H1 (cell line): ENCODE data around the gene TGFBR2. TPM values are rescaled to one million over a fixed set of nuclear protein-coding genes. Genes with fewer than 3 reads are reported as not detected.

Source experiments
- HDAC2 ChIP-seq, 2 experiments: fragments of 300-600 bp in 1 of 2; sonication (generic) in 1 of 2; IDR thresholded peaks; 2 replicates each; pipeline ENCODE4 v1.6.1; 2011 to 2012; ENCODE audit warnings: low read depth in 2 of 2, low read length in 2 of 2, mild to moderate bottlenecking in 2 of 2, moderate library complexity in 2 of 2, borderline replicate concordance in 1 of 2, inconsistent platforms in 1 of 2
- polyA plus RNA-seq, 7 experiments: library from polyadenylated mRNA; depleted of rRNA in 3 of 7; stranded (reverse) in 5 of 7; unstranded in 2 of 7; fragments of >200 nt in 5 of 7; fragments of 200-250 nt in 2 of 7; gene quantifications; 1 replicate in 5 of 7; 2 replicates in 1 of 7; 4 replicates in 1 of 7; pipeline versions ENCODE4 v1.2.1 to v1.2.3, GENCODE V29; 2011 to 2013; ENCODE audit warnings: missing spikeins in 2 of 7, mixed read lengths in 2 of 7
- total RNA-seq: library from RNA; stranded (reverse); fragmentation: NEBNext Ultra II Directional; extraction: Animal tissue kit (Norgen Biotek cat#: 25700); gene quantifications from 2 replicates; pipeline ENCODE4 v1.2.1, GENCODE V29; 2021
- TF ChIP-seq, protein P1 (sequence below): fragments of 300-600 bp; sonication (generic); IDR thresholded peaks from 2 replicates; pipeline ENCODE4 v1.7.1; 2012; ENCODE audit warnings: low read length, moderate library complexity, mild to moderate bottlenecking, inconsistent platforms; ENCODE audit not compliant: insufficient replicate concordance
- TF ChIP-seq, protein P2 (sequence below): IDR thresholded peaks from 2 replicates; pipeline ENCODE4 v1.6.1; 2011; ENCODE audit warnings: low read depth, mild to moderate bottlenecking, low read length; ENCODE audit not compliant: insufficient read depth

TGFBR2 gene
- total and polyA plus RNA-seq, 2 of the 8 experiments (the other 6 are each of a cell fraction or from before 2014, with no cell fraction given) = 4.2 to 7.4 TPM

DNA sequence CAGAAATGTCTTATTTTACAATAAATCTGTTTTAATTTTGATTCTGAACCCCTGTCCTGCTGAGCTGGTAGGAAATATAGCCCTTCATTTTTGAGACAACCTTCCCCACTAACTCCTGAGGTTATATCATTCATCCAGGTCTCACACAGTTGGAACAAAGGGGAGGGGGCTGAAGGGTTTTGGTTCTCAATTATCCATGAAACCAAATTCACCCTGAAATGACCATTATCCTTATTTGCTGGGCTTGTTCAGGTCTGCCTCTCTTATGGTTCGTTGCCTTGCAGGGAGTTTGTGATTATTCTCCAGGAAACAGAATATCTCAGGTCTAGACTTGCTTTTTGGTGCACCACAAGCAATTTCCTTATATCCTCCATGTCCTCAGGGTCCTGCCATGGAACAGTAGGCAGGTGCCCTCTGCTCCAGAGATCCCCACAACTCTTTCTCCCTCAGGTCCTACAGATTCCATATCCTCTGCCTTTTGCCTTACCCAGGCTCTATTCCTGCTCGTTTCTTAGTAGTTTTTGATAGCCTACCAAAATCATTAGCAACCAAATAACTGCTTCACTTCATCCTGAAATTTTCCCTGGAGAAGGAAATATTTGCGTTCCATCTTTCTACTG is 94.4 kb downstream of the TGFBR2 start (continued):
- TF ChIP-seq, protein P1, sequence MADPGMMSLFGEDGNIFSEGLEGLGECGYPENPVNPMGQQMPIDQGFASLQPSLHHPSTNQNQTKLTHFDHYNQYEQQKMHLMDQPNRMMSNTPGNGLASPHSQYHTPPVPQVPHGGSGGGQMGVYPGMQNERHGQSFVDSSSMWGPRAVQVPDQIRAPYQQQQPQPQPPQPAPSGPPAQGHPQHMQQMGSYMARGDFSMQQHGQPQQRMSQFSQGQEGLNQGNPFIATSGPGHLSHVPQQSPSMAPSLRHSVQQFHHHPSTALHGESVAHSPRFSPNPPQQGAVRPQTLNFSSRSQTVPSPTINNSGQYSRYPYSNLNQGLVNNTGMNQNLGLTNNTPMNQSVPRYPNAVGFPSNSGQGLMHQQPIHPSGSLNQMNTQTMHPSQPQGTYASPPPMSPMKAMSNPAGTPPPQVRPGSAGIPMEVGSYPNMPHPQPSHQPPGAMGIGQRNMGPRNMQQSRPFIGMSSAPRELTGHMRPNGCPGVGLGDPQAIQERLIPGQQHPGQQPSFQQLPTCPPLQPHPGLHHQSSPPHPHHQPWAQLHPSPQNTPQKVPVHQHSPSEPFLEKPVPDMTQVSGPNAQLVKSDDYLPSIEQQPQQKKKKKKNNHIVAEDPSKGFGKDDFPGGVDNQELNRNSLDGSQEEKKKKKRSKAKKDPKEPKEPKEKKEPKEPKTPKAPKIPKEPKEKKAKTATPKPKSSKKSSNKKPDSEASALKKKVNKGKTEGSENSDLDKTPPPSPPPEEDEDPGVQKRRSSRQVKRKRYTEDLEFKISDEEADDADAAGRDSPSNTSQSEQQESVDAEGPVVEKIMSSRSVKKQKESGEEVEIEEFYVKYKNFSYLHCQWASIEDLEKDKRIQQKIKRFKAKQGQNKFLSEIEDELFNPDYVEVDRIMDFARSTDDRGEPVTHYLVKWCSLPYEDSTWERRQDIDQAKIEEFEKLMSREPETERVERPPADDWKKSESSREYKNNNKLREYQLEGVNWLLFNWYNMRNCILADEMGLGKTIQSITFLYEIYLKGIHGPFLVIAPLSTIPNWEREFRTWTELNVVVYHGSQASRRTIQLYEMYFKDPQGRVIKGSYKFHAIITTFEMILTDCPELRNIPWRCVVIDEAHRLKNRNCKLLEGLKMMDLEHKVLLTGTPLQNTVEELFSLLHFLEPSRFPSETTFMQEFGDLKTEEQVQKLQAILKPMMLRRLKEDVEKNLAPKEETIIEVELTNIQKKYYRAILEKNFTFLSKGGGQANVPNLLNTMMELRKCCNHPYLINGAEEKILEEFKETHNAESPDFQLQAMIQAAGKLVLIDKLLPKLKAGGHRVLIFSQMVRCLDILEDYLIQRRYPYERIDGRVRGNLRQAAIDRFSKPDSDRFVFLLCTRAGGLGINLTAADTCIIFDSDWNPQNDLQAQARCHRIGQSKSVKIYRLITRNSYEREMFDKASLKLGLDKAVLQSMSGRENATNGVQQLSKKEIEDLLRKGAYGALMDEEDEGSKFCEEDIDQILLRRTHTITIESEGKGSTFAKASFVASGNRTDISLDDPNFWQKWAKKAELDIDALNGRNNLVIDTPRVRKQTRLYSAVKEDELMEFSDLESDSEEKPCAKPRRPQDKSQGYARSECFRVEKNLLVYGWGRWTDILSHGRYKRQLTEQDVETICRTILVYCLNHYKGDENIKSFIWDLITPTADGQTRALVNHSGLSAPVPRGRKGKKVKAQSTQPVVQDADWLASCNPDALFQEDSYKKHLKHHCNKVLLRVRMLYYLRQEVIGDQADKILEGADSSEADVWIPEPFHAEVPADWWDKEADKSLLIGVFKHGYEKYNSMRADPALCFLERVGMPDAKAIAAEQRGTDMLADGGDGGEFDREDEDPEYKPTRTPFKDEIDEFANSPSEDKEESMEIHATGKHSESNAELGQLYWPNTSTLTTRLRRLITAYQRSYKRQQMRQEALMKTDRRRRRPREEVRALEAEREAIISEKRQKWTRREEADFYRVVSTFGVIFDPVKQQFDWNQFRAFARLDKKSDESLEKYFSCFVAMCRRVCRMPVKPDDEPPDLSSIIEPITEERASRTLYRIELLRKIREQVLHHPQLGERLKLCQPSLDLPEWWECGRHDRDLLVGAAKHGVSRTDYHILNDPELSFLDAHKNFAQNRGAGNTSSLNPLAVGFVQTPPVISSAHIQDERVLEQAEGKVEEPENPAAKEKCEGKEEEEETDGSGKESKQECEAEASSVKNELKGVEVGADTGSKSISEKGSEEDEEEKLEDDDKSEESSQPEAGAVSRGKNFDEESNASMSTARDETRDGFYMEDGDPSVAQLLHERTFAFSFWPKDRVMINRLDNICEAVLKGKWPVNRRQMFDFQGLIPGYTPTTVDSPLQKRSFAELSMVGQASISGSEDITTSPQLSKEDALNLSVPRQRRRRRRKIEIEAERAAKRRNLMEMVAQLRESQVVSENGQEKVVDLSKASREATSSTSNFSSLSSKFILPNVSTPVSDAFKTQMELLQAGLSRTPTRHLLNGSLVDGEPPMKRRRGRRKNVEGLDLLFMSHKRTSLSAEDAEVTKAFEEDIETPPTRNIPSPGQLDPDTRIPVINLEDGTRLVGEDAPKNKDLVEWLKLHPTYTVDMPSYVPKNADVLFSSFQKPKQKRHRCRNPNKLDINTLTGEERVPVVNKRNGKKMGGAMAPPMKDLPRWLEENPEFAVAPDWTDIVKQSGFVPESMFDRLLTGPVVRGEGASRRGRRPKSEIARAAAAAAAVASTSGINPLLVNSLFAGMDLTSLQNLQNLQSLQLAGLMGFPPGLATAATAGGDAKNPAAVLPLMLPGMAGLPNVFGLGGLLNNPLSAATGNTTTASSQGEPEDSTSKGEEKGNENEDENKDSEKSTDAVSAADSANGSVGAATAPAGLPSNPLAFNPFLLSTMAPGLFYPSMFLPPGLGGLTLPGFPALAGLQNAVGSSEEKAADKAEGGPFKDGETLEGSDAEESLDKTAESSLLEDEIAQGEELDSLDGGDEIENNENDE = no peak
- TF ChIP-seq, protein P2, sequence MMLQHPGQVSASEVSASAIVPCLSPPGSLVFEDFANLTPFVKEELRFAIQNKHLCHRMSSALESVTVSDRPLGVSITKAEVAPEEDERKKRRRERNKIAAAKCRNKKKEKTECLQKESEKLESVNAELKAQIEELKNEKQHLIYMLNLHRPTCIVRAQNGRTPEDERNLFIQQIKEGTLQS = no peak
- TF ChIP-seq HDAC2 (IDR thresholded peaks at IDR 0.05; ENCODE audit: borderline replicate concordance in 1 of 2, low read depth in 2 of 2, low read length in 2 of 2) = no peak
